NCI-H2227 treated with DMSO at 0.1 percent for 48 hours (cell line): ENCODE results near the gene CMTM8.

Experiments used
- DNase-seq: peaks from one replicate; lab custom pipeline; 2025; lab: John Stamatoyannopoulos, UW

CMTM8 gene

GRCh38 chr3:32307591-32307990, 69.1 kb downstream of the CMTM8 start:
- DNase-seq = no peak

- no peak for DNase-seq
Observed at GRCh38 chr3:32308378-32308777, 69.9 kb downstream of the CMTM8 start.

- no peak for DNase-seq
Observed at GRCh38 chr3:32309654-32310242, 71.3 kb downstream of the CMTM8 start.

GRCh38 chr3:32310336-32310735, 71.9 kb downstream of the CMTM8 start:
- DNase-seq = no peak

- DNase-seq = no peak
Observed at GRCh38 chr3:32310918-32311839, 72.7 kb downstream of the CMTM8 start.

GRCh38 chr3:32312251-32312650, 73.8 kb downstream of the CMTM8 start:
- DNase-seq = no peak

GRCh38 chr3:32313169-32313568, 74.7 kb downstream of the CMTM8 start:
- DNase-seq = no peak

- no peak for DNase-seq
Observed at GRCh38 chr3:32313723-32314473, 75.4 kb downstream of the CMTM8 start.

- DNase-seq = no peak
Observed at GRCh38 chr3:32315441-32315840, 77.0 kb downstream of the CMTM8 start.

- no peak for DNase-seq
Observed at GRCh38 chr3:32316319-32316718, 77.8 kb downstream of the CMTM8 start.

GRCh38 chr3:32316976-32317375, 78.5 kb downstream of the CMTM8 start:
- DNase-seq = no peak

GRCh38 chr3:32319607-32320006, 81.1 kb downstream of the CMTM8 start:
- DNase-seq = no peak

- no peak for DNase-seq
Observed at GRCh38 chr3:32320080-32320479, 81.6 kb downstream of the CMTM8 start.

GRCh38 chr3:32321095-32321790, 82.8 kb downstream of the CMTM8 start:
- DNase-seq = peak; percentile 25

GRCh38 chr3:32322311-32322710, 83.8 kb downstream of the CMTM8 start:
- DNase-seq = no peak

GRCh38 chr3:32323604-32324003, 85.1 kb downstream of the CMTM8 start:
- DNase-seq = no peak

GRCh38 chr3:32325201-32325600, 86.7 kb downstream of the CMTM8 start:
- no peak for DNase-seq

GRCh38 chr3:32325927-32326326, 87.4 kb downstream of the CMTM8 start:
- no peak for DNase-seq

GRCh38 chr3:32326795-32327194, 88.3 kb downstream of the CMTM8 start:
- DNase-seq = no peak

- no peak for DNase-seq
Observed at GRCh38 chr3:32334675-32335074, 96.2 kb downstream of the CMTM8 start.

- DNase-seq = no peak
Observed at GRCh38 chr3:32335365-32336112, 97.1 kb downstream of the CMTM8 start.
